ENCODE results near the gene RHBDL3.

DNA sequence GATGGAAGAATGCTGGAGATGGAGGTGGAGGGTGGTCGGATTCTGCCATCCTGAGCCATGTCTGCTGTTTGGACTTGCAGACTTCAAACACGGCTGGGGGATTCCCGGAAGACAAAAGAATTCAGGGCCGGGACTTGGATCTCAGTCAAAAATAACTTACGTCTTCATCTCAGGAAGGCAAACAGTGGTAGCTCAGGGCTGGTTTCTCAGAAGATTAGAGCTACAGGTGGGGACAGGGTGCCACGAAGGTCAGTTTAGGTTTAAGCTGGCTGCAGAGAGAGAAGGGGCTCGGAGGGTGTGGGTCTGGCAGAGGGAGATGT, 4.3 kb upstream of the RHBDL3 start:
- TF ChIP-seq, protein P1, sequence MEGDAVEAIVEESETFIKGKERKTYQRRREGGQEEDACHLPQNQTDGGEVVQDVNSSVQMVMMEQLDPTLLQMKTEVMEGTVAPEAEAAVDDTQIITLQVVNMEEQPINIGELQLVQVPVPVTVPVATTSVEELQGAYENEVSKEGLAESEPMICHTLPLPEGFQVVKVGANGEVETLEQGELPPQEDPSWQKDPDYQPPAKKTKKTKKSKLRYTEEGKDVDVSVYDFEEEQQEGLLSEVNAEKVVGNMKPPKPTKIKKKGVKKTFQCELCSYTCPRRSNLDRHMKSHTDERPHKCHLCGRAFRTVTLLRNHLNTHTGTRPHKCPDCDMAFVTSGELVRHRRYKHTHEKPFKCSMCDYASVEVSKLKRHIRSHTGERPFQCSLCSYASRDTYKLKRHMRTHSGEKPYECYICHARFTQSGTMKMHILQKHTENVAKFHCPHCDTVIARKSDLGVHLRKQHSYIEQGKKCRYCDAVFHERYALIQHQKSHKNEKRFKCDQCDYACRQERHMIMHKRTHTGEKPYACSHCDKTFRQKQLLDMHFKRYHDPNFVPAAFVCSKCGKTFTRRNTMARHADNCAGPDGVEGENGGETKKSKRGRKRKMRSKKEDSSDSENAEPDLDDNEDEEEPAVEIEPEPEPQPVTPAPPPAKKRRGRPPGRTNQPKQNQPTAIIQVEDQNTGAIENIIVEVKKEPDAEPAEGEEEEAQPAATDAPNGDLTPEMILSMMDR (IDR thresholded peaks at IDR 0.05) = no peak
- TF ChIP-seq POLR2A (IDR thresholded peaks at IDR 0.05) = no peak

Data from uterus (tissue), 2 donors.